Right lobe of liver (tissue), 6 donors: ENCODE results near the gene SPCS3. TPM values are rescaled to one million over a fixed set of nuclear protein-coding genes. Genes with fewer than 3 reads are reported as not detected.

Source experiments
- ATAC-seq, 4 donors: fragments of 200-7000 bp; cut with Tn5 transposase; one replicate each; pipeline ENCODE4 v1.9.1; 2020; ENCODE audit warnings: mild to moderate bottlenecking in 4 of 4, moderate library complexity in 4 of 4
- DNase-seq, 3 donors: peaks; one replicate each; pipeline ENCODE4 v3.0.0-alpha.2; 2020
- H3K27ac ChIP-seq, 3 donors: fragments of 200-600 bp; one replicate each; pipeline ENCODE4 v1.8.0; 2022
- H3K27me3 ChIP-seq, 2 donors: fragments of 200-600 bp; one replicate each; pipeline ENCODE4 v1.8.0; 2022
- H3K36me3 ChIP-seq, 4 donors: fragments of 200-600 bp; sonication (generic) in 1 of 4; one replicate each; pipeline versions ENCODE4 v1.5.1 to v1.8.0; 2017 to 2022; ENCODE audit warnings: control low read depth in 1 of 4
- H3K4me1 ChIP-seq, 4 donors: fragments of 200-600 bp; sonication (generic) in 1 of 4; one replicate each; pipeline versions ENCODE4 v1.5.1 to v1.8.0; 2017 to 2022; ENCODE audit warnings: control low read depth in 1 of 4
- H3K4me3 ChIP-seq, 3 donors: fragments of 200-600 bp; one replicate each; pipeline ENCODE4 v1.8.0; 2022
- H3K9me3 ChIP-seq, 4 donors: fragments of 200-600 bp; sonication (generic) in 1 of 4; one replicate each; pipeline versions ENCODE4 v1.5.1 to v1.8.0; 2017 to 2022; ENCODE audit warnings: control low read depth in 1 of 4
- POLR2A ChIP-seq: fragments of 450-650 bp; IDR thresholded peaks from one replicate; pipeline ENCODE4 v1.6.1; 2017; ENCODE audit warnings: antibody characterized with exemption, mild to moderate bottlenecking
- WGBS: methylation state at CpG from one replicate; pipeline ENCODE4 v1.1.6; 2018; ENCODE audit warnings: low coverage, low lambda C conversion rate; ENCODE audit not compliant: insufficient coverage; ENCODE audit errors: missing lambda C conversion rate; 5-methylcytosine and 5-hydroxymethylcytosine counted together
- intact Hi-C, 2 donors: fragments of 100-400 bp; cut with DNase I; formaldehyde crosslinking; loops; one replicate each; pipeline versions ENCODE4 v1.11.2 to v1.14.1; 2022
- total RNA-seq, 6 experiments: library from RNA; depleted of rRNA in 2 of 6; stranded (reverse); fragments of >200 nt in 2 of 6; fragmentation: NEBNext Ultra II Directional in 3 of 6; extraction: Animal tissue kit (Norgen Biotek cat#: 25700) in 3 of 6; gene quantifications; one replicate each; pipeline versions ENCODE4 v1.1.0 to v1.2.4, GENCODE V29; 2016 to 2023
- TF ChIP-seq, protein P1 (sequence below), 4 donors: fragments of 200-600 bp in 3 of 4; fragments of 450-650 bp in 1 of 4; IDR thresholded peaks; one replicate each; pipeline versions ENCODE4 v1.5.1 to v1.8.0; 2016 to 2022; ENCODE audit warnings: antibody characterized with exemption in 4 of 4, mild to moderate bottlenecking in 2 of 4
- donor health status: DM: no; HTN: yes; CAD: no.
- donor health status: DM: no; HTN: no; CAD: no.
- donor health status: DM: no; HTN: no; CAD: no.
- donor health status: DM: no; HTN: yes; CAD: no.
- donor health status: DM: no; HTN: yes; CAD: no.

SPCS3 gene
- total RNA-seq, 6 experiments from 2014 or later = 49.7 to 97.4 (median 69.1) TPM

DNA sequence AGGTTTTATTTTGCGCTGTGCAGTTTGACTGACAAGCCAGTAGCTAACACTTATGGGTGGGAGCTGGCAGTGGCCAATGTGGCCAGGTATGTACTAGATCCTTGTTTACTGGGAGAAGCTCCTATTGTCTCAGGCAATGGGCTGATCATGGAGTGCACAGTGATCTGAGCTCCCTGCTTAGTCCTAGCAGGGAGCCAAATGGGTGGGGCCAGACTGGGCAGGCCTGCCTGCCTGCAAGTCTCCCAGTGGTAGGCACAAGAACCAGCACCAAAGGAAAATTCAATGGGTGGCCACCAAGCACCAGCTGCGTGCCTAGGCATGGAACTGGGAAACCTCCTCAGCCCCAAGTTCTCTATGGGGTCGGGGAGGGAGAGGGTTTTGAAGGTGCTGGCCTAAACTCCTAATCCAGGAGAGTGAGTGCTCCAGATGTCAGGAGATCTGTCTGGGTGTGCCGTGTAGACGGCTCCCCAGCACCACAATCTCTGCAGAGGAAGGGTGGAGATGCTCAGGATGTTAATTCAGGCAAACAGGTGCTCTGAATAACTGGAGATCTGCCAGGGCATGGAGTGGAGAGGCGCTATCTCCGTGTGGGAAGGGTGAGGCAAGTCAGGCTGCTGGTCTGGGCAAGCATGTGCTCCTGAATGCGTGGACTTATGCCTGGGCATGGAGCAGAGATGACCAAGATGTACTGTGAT is 48.2 kb downstream of the SPCS3 start:
- no peak for ATAC-seq
- TF ChIP-seq, protein P1, sequence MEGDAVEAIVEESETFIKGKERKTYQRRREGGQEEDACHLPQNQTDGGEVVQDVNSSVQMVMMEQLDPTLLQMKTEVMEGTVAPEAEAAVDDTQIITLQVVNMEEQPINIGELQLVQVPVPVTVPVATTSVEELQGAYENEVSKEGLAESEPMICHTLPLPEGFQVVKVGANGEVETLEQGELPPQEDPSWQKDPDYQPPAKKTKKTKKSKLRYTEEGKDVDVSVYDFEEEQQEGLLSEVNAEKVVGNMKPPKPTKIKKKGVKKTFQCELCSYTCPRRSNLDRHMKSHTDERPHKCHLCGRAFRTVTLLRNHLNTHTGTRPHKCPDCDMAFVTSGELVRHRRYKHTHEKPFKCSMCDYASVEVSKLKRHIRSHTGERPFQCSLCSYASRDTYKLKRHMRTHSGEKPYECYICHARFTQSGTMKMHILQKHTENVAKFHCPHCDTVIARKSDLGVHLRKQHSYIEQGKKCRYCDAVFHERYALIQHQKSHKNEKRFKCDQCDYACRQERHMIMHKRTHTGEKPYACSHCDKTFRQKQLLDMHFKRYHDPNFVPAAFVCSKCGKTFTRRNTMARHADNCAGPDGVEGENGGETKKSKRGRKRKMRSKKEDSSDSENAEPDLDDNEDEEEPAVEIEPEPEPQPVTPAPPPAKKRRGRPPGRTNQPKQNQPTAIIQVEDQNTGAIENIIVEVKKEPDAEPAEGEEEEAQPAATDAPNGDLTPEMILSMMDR (IDR thresholded peaks at IDR 0.05) = no peak
- no peak for TF ChIP-seq POLR2A
- no peak overlapping the region for H3K4me3 ChIP-seq
- 77% methylated on average over 6 of the region's 8 CpGs for WGBS
- no peaks in the 10 kb centered on the region for H3K4me1 ChIP-seq
- no peaks in the 10 kb centered on the region for H3K27me3 ChIP-seq
- no peaks in the 10 kb centered on the region for H3K36me3 ChIP-seq
- no peak for DNase-seq
- H3K27ac ChIP-seq = no peak overlapping the region
- intact Hi-C loops = no loop called here
- H3K9me3 ChIP-seq = no peaks in the 10 kb centered on the region

DNA sequence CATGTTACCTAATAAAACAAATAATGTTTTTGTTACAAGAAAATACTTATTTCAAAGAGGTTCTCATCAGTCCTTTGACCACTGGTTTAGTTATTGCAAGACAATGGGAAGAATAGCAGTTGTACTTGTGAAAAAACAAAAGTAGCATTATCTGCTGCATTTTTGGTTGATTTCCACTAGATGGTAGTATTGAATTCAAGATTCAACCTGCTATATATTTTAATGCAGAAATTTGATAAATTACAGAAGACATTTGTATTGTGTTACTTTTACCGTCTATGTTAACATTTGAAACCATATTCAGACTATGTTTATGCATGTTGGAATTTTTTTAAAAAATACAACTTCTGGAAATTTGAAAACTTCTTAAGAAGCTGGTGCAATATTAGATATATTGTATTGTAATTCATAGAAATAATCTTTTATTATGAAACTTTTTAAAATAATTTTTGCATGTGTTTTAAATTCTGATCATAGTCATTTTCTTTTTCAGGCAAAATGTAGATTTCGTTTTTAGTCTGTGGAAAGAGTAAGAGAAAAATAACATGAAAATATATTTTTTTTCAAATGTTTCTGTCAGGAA is 56.4 kb downstream of the SPCS3 start:
- Histone ChIP-seq H3K27ac (no peak overlapping the region), H3K27me3 (no peaks in the 10 kb centered on the region), H3K36me3 (no peaks in the 10 kb centered on the region), H3K4me1 (no peaks in the 10 kb centered on the region), H3K4me3 (no peak overlapping the region), H3K9me3 (no peaks in the 10 kb centered on the region)
- 8% methylated on average over 2 of the region's 2 CpGs for WGBS
- intact Hi-C loops = no loop called here
- ATAC-seq (peak in 1 of 4 donors; percentile 49), DNase-seq (no peak)
- no peak for TF ChIP-seq POLR2A
- TF ChIP-seq, protein P1 (IDR thresholded peaks at IDR 0.05) = peak; percentile 30 to 57 (median 54)

DNA sequence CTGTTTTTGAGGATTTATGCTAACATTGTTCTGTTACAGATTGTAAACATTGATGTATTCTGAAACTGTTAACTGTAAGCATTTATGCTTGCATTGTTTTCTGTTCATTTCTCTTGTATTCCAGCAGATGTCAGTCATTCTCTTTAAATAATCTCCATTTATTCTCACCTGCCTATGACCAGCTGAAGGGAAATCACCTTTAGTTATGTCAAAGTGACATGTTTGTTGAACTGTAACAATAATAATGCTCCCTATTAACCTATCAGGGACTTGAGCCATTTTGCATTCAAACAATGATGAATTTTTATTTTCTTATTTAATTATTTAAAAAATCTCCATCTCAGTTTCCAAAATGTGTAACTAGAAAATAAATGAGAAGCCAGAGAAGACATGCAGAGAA is 58.0 kb downstream of the SPCS3 start:
- H3K27me3 ChIP-seq = no peaks in the 10 kb centered on the region
- H3K4me3 ChIP-seq = no peak overlapping the region
- ATAC-seq (peak in 3 of 4 donors; percentile 40 to 71 (median 44)), DNase-seq (no peak)
- no peaks in the 10 kb centered on the region for H3K9me3 ChIP-seq
- TF ChIP-seq, protein P1 (IDR thresholded peaks at IDR 0.05) = peak; percentile 26 to 45 (median 34)
- TF ChIP-seq POLR2A = no peak
- H3K36me3 ChIP-seq = no peaks in the 10 kb centered on the region
- intact Hi-C loops = no loop called here
- H3K4me1 ChIP-seq = no peaks in the 10 kb centered on the region
- H3K27ac ChIP-seq = no peak overlapping the region

GRCh38 chr4:176380352-176381157 is 60.8 kb downstream of the SPCS3 start:
- WGBS = 49% methylated on average over 8 of the region's 11 CpGs

More at GRCh38 chr4:176380352-176381157, 60.8 kb downstream of the SPCS3 start:
- H3K27ac ChIP-seq = no peak overlapping the region
- no peaks in the 10 kb centered on the region for H3K27me3 ChIP-seq
- H3K4me3 ChIP-seq = no peak overlapping the region
- TF ChIP-seq, protein P1 (IDR thresholded peaks at IDR 0.05) = no peak
- no peak for TF ChIP-seq POLR2A
- H3K36me3 ChIP-seq = no peaks in the 10 kb centered on the region
- no peaks in the 10 kb centered on the region for H3K4me1 ChIP-seq
- ATAC-seq (peak in 3 of 4 donors; percentile 17 to 60 (median 27)), DNase-seq (no peak)
- intact Hi-C loops = no loop called here
- no peaks in the 10 kb centered on the region for H3K9me3 ChIP-seq

Other genes starting within 250 kb of the SPCS3 start
- gene SPATA4, start 124.4 kb upstream of the SPCS3 start, total RNA-seq = not detected
- under 1 TPM in 2 of 6 experiments, not detected in 4; 0.19 to 0.23 TPM for gene ASB5, start 50.7 kb upstream of the SPCS3 start, total RNA-seq